Measurements from ENCODE around the gene ELMOD2.

DNA sequence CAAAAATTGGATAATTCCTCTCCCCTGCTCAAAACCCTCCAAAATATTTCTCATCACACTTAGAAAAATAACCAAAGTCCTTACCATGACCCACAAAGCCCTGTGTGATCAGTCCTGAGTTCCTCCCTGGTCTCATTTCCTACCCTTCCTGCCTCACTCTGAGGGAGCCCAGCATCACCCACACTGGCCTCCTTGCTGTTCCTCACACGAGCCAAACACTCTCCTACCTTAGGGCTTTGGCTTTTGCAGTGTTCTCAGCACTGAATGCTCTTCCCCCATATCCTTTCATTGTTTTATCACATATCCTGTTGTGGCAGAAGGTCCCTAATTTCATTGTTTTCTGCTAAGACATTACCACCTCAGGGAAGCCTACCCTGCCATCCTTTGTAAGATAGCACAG, 38.0 kb upstream of the ELMOD2 start:
- TF ChIP-seq CTCF (IDR thresholded peaks at IDR 0.05; ENCODE audit: low read depth, low read length, missing input control) (no peak), ZBTB33 (IDR thresholded peaks at IDR 0.05) (no peak), GABPA (IDR thresholded peaks at IDR 0.05 in 1 of 2, conservative IDR thresholded peaks at IDR 0.05 in 1 of 2) (no peak), RAD21 (IDR thresholded peaks at IDR 0.05) (no peak), TAF1 (conservative IDR thresholded peaks at IDR 0.05) (no peak), JUND (IDR thresholded peaks at IDR 0.05) (no peak)

Measured in liver (tissue), 3 donors.